Astrocyte of the hippocampus (primary cell): Measurements from ENCODE around the gene SLC16A13.
A peak's percentile ranks its signal among the peaks of the same experiment; 100 is the strongest.
"Not testable (repeated sequence)": the region's sequence is repeated elsewhere in the genome, so short reads cannot be mapped to it uniquely, and the experiment has no call there.

Source experiments
- DNase-seq: peaks from one replicate; pipeline ENCODE4 v3.0.0; 2011; ENCODE audit warnings: low read depth, low spot score

SLC16A13 gene

GRCh38 chr17:7029659-7030058 lies 6.2 kb upstream of the SLC16A13 start:
- DNase-seq, result no peak

DNA sequence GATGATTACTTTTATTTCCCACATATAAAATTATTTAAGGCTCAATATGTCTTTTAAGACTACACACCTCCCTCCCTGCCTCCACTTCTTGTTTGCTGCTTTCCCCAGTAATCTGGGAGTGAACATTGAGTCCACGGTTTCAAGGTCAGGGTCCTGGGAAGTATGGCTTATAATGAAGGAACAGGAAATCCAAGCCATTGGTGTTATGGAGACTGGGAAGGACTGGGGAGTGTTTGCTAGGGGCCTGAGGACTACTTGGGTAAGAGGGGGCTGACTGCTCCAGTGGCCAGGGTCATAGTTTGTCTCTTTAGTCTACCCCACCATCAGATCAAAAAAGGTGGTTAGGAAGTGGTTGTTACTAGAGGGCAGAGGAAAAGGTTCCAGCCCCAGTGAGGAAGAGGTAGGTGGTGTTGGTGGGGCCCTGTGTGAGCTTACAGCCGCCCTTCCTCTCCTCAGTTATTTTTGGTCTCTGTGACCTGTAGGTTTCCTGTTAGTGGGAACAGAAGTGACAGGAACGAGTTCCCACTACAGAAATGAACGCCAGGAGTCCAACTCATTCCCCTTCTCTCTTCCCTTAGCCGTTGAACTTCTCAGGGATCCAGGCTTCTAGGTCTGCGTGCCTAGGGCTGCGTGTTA lies 742 bp upstream of the SLC16A13 start:
- no peak for DNase-seq

DNA sequence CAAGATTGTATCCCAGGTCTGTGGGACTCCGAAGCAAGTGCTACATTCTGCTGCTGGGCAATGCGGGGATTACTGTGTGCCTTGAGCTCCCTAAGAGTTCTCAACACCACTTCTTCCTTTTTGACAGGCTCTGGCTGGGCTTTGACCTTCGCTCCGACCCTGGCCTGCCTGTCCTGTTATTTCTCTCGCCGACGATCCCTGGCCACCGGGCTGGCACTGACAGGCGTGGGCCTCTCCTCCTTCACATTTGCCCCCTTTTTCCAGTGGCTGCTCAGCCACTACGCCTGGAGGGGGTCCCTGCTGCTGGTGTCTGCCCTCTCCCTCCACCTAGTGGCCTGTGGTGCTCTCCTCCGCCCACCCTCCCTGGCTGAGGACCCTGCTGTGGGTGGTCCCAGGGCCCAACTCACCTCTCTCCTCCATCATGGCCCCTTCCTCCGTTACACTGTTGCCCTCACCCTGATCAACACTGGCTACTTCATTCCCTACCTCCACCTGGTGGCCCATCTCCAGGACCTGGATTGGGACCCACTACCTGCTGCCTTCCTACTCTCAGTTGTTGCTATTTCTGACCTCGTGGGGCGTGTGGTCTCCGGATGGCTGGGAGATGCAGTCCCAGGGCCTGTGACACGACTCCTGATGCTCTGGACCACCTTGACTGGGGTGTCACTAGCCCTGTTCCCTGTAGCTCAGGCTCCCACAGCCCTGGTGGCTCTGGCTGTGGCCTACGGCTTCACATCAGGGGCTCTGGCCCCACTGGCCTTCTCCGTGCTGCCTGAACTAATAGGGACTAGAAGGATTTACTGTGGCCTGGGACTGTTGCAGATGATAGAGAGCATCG lies 2.4 kb downstream of the SLC16A13 start:
- no peak for DNase-seq

DNA sequence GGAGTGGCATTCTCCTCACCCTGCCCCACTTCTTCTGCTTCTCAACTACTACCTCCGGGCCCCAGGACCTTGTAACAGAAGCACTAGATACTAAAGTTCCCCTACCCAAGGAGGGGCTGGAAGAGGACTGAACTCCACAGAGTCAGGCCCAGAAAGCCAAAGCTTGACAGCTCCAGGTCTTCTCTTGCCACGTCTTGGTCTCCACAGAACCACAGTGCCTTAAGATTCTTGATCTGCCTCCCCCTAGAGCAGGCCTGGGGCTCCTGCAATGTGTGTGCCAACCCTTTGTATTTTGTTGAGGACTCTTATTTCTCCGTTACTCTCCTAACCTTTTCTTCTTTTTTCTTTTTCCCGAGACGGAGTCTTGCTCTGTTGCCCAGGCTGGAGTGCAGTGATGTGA lies 4.0 kb downstream of the SLC16A13 start:
- no peak for DNase-seq

- no peak for DNase-seq
Measured at GRCh38 chr17:7041607-7042500, 6.0 kb downstream of the SLC16A13 start.

- DNase-seq, result no peak
Measured at GRCh38 chr17:7042501-7043181, 6.8 kb downstream of the SLC16A13 start.

DNA sequence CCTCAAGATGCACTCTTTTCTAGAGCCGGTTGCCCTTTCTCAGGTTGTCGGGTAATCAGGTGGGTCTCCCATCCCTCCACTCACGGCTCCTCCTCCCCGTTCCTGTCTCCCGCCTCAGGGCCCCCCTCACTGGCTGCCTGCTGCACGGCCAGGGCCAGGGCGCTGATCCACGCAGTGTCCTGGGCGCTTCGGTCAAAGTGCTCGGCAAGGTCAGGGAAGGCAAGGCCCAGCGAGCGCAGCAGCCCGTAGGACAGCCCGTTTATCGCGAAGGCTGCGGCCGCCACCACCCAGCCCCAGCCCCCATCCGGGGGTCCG lies 7.3 kb downstream of the SLC16A13 start:
- DNase-seq, result no peak

DNA sequence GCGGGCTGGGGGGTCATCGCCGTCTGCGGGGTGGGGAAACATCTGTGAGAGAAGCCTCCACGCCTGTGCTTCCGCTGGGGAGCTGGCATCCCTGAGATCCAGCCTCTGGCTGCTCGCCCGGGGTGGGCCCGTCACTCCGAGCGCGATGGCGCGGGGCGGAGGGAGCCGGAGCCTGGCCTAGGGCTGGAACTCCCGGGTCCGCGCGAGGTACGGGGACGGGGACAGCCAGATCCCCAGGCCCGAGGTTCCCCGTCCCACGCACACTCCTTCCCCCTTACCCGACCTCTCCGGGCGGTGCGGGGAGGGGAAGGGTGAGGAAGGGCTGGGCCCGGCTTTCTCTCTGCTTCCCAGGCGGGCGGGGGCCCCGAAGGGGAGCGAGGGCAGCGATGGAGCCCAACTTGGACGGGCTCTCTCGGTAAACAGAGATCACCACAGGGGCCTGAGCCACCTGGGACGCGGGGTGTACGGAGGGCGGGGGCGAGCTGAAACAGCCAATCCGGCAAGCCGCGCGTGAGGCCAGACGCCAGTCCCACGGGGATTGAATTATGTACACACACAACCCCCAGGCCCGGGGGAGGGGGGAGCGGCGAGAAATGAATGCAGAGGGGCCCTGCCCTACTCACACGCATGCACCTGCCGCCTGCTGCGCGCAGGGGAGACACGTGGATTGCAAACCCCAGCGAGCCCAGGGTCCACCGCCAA lies 7.8 kb downstream of the SLC16A13 start, which contains the start of gene SLC16A11:
TSS of gene SLC16A11 (minus strand) at position 596 of the 702 bp plus-strand sequence. CDS start at position 17, 579 bp downstream.
- DNase-seq, result peak; percentile 54

DNA sequence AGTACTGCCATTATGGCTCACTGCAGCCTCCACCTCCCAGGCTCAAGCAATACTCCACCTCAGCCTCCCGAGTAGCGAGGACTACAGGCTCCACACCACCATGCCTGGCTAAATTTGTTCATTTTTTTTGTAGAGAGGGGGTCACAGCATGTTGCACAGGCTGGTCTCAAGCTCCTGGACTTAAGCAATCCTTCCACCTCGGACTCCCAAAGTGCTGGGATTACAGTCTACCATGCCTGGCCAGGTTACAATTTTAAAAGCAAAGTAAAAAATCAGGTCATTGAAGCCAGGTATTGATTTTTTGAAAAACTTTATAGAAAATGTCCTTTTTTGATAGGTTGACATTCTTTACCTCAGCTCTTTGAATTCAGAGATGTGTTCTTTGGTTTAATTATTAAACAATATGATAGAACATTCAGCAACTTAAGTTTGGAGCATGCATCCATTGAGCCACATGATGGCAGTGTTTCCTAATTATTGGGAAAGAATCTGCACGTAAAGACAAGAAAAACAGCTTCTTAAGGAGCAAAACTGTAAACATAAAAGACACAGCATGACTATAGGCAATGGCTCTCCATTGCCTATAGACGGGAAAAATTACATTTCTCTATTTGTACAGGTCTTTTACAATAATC lies 9.8 kb downstream of the SLC16A13 start:
- peak; percentile 82 for DNase-seq

GRCh38 chr17:7046127-7046724 lies 10.4 kb downstream of the SLC16A13 start:
- DNase-seq, result no peak

DNA sequence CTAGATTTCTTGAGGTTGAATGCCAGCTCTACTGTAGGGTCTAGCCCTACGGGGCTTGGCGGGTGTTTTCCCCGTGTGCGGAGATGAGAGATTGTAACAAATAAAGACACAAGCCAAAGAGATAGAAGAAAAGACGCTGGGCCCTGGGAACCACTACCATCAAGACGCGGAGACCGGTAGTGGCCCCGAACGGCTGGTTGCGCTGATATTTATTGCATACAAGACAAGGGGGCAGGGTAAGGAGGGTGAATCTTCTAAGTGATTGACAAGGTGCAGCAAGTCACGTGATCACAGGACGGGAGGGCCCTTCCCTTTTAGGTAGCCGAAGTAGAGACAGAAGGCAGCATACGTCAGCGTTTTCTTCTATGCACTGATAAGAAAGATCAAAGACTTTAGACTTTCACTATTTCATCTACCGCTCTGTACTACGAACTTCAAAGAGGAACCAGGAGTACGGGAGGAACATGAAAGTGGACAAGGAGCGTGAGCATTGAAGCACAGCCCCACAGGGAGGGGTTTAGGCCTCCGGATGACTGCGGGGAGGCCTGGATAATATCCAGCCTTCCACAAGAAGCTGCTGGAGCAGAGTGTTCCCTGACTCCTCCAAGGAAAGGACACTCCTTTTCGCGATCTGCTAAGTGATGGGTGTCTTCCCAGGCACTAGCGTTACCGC lies 11.0 kb downstream of the SLC16A13 start:
- not testable (repeated sequence) for DNase-seq

GRCh38 chr17:7047566-7047965 lies 11.8 kb downstream of the SLC16A13 start:
- no peak for DNase-seq

DNA sequence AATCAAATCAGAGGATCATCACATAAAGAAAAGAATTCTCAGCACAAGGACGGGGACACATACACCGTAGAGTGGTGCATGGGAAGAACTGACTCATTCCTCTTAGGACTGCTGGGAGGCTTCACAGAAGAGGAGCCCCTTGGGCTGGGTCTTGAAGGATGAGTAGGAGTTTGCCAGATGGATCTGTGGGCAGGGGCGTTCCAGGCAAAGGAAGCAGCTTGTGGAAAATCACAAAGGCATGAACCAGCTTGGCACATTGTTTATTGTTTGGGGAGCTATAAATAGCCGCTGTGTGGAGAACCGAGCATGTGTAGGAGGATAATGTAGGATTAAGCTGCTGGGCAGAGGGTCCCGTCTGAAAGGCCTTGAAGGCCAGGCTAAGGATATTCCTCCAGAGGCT lies 13.2 kb downstream of the SLC16A13 start:
- DNase-seq, result no peak

GRCh38 chr17:7050583-7050982 lies 14.8 kb downstream of the SLC16A13 start:
- not testable (repeated sequence) for DNase-seq

DNA sequence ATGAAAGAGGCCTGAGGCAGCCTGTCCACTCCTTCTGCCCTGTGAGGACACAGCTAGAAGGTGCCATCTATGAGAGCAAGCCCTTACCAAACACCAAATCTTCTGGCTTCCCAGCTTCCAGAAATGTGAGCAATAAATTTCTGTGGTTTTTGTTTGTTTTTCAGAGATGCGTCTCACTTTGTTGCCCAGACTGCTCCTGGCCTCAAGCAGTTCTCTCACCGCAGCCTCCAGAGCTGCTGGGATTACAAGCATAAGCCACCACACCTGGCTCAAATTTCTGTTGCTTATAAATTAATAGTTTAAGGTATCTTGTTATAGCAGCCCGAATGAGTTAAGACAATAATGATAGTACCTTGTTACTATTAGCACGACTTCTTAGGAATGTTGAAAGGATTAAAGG lies 20.6 kb downstream of the SLC16A13 start:
- peak; percentile 71 for DNase-seq

- DNase-seq, result no peak
Measured at GRCh38 chr17:7058831-7059447, 23.1 kb downstream of the SLC16A13 start.

DNA sequence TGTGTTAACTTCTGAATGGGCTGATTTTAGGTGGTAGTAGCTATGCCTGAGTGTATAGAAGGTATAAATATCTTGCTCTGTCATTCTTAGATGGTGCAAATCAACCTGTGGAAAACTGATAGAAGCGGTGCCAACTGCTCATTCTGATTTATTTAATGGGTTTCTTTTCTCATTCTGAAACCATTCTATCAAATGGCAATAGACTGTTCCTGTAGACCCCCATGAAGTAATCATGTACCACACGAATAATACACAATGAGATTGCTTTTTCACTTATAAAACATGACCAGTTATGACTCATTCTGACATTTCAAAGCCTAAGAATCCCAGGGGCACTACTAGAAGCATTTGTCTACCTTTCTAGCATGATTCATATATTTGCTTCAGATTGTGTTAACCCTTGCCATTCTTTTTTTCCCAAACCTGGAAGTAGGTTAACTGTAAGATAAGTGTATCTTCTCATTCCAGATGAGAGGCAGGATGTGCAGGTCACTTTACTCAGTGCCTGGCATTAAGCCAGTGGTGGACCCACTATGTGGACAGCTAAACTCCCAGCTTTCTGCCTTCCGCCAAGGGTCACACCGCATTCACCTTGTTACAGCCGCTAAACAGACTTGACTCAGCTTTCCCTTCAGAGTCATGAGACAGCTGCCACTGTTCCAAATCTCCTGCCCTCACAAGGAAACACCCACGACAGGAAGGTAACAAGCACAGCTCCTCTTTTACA lies 24.5 kb downstream of the SLC16A13 start:
- peak; percentile 65 for DNase-seq

- DNase-seq, result no peak
Measured at GRCh38 chr17:7063518-7064094, 27.8 kb downstream of the SLC16A13 start.
